ENCODE data around the gene ABCG1.

DNA sequence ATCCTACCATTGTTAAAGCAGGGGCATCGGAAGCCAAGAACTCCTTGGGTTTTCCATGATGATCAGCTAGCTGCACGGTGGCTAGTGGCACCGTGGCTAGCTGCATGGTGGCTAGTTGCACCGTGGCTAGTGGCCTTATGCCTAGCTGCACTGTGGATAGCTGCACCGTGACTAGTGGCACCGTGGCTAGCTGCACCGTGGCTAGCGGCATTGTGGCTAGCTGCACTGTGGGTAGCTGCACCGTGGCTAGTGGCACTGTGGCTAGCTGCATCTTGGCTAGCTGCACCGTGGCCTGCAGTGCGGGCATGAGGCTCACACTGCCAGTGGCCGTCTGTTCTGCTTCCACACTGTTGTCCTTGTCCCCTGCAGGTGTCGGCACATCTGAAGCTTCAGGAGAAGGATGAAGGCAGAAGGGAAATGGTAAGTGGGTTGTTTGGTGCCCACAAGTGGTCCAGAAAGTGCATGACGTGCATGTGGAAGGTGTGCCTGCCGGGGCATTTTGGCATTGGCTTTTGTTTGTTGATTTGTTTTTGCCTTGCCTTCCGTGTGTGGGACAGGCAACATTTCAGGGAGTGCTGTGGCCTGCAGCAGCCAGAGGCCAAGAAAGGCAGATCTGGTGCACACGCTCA, 57.7 kb downstream of the ABCG1 start:
- TF ChIP-seq, protein P1, sequence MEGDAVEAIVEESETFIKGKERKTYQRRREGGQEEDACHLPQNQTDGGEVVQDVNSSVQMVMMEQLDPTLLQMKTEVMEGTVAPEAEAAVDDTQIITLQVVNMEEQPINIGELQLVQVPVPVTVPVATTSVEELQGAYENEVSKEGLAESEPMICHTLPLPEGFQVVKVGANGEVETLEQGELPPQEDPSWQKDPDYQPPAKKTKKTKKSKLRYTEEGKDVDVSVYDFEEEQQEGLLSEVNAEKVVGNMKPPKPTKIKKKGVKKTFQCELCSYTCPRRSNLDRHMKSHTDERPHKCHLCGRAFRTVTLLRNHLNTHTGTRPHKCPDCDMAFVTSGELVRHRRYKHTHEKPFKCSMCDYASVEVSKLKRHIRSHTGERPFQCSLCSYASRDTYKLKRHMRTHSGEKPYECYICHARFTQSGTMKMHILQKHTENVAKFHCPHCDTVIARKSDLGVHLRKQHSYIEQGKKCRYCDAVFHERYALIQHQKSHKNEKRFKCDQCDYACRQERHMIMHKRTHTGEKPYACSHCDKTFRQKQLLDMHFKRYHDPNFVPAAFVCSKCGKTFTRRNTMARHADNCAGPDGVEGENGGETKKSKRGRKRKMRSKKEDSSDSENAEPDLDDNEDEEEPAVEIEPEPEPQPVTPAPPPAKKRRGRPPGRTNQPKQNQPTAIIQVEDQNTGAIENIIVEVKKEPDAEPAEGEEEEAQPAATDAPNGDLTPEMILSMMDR (IDR thresholded peaks at IDR 0.05) = no peak
- no peak for TF ChIP-seq EP300 (IDR thresholded peaks at IDR 0.05)

Measured in esophagus muscularis mucosa (tissue), 3 donors.